ENCODE results near the gene CDKL4. TPM values are rescaled to one million over a fixed set of nuclear protein-coding genes. Genes with fewer than 3 reads are reported as not detected.
A peak's percentile ranks its signal among the peaks of the same experiment; 100 is the strongest.

The CDKL4 gene
- total RNA-seq, 2 donors from 2014 or later: 0.24 TPM; not detected in 1

DNA sequence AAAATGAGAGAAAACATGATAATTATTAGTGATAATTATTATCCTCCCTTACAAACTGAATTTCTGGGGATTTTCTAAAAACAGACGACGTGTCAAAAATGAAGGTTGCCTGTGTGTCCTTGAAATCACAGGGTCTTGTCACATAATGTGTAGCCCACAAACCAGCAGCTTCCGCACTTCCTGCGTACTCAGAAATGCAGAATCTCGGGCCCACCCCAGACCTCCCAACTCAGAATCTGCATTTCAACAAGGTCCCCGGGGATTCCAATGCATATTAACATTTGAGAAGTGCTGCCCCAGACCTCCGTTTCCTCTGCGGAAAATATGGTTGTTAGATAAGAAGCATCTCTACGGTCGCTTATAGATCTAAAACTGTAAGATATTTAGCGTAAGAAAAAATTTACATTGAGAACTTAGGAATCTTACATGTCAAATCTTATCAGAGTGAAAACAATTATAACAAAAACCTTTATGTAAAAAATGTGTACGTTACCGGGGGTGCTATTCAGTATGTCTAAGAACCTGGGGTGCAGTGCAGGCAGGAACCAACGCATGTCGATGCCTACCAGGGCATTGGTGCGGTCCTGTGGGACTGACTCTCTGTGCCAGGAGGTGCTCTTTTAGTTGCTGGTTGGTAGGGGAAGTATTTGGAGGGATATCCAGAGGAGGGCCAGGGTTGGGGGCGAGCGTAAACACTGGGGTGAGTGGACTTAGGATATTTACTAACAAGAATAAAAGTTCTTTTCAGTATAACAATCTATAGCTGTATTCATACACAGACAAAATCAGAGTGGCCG, 15.2 kb downstream of the CDKL4 start:
- H3K4me1 ChIP-seq (ENCODE audit: control insufficient read depth, insufficient read depth, low read length): no peaks in the 10 kb centered on the region
- Mint-ChIP-seq H3K36me3 (ENCODE audit: low read depth) (no peaks in the 10 kb centered on the region), H3K9me3 (no peaks in the 10 kb centered on the region)

DNA sequence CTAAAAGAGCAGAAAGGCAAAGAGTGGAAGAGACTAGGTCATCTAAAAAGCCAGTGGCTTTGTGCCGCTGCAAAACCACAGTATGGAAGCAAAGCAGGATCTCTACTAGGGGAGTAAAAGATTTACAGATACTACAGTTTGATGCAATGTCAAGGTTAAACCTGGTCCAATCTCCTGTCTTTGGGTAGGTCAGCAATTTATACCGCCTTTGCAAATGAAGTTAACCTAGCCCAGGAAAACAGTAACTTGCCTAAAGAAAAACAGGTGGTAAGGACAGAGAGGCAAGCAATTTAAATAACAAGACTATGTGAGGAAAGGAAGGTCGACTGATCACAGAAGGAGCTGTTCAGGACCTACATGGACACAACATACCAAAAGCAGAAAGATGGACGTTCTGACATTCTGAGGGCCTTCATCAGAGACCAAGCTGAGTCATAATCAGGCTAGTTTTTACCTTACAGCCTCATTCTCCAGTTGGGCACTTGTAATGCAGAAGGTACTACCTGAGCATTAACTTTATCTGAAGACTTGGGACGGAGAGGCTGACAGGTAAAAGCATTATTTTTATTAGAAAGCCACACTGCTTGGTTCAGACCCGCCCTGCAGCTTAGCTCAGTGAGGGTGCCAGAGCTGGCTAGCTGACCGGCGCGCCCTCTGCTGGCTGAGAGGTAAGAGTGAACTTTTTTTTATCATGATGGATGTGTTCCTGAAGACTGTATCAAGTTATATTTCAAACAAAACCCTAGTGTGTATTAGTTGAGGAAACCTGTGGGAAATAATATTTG, 15.9 kb downstream of the CDKL4 start:
- peak; percentile 92 for DNase-seq
- H3K4me1 ChIP-seq (ENCODE audit: control insufficient read depth, insufficient read depth, low read length): no peaks in the 10 kb centered on the region

More for the DNA sequence above, 15.2 kb downstream of the CDKL4 start:
- Histone ChIP-seq H3K9me3 (ENCODE audit: control insufficient read depth, low read length) (no peaks in the 10 kb centered on the region), H3K9ac (ENCODE audit: extremely low read depth, low read length, poor library complexity, severe bottlenecking) (no peak overlapping the region), H3K4me3 (ENCODE audit: low read length) (peak overlapping the region; percentile 11), H3K27me3 (ENCODE audit: control insufficient read depth, insufficient read depth, low read length, poor library complexity, severe bottlenecking) (no peaks in the 10 kb centered on the region), H3K27ac (ENCODE audit: low read depth, low read length) (no peak overlapping the region), H3K36me3 (ENCODE audit: control insufficient read depth, insufficient read depth, low read length) (no peaks in the 10 kb centered on the region)
- Mint-ChIP-seq H3K27ac (peak overlapping the region; percentile 50), H3K4me3 (peak overlapping the region; percentile 47), H3K27me3 (ENCODE audit: insufficient read depth) (no peaks in the 10 kb centered on the region), H3K4me1 (peaks cover 12% of the 10 kb centered on the region)
- TF ChIP-seq, protein P1, sequence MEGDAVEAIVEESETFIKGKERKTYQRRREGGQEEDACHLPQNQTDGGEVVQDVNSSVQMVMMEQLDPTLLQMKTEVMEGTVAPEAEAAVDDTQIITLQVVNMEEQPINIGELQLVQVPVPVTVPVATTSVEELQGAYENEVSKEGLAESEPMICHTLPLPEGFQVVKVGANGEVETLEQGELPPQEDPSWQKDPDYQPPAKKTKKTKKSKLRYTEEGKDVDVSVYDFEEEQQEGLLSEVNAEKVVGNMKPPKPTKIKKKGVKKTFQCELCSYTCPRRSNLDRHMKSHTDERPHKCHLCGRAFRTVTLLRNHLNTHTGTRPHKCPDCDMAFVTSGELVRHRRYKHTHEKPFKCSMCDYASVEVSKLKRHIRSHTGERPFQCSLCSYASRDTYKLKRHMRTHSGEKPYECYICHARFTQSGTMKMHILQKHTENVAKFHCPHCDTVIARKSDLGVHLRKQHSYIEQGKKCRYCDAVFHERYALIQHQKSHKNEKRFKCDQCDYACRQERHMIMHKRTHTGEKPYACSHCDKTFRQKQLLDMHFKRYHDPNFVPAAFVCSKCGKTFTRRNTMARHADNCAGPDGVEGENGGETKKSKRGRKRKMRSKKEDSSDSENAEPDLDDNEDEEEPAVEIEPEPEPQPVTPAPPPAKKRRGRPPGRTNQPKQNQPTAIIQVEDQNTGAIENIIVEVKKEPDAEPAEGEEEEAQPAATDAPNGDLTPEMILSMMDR (conservative IDR thresholded peaks at IDR 0.05): peak; percentile 45
- DNase-seq: peak; percentile 70
- WGBS, 2 experiments (ENCODE audit: insufficient coverage in 1 of 2, insufficient read length in 1 of 2): 13 to 27% methylated on average over 7 to 17 of the region's 19 CpGs

DNA sequence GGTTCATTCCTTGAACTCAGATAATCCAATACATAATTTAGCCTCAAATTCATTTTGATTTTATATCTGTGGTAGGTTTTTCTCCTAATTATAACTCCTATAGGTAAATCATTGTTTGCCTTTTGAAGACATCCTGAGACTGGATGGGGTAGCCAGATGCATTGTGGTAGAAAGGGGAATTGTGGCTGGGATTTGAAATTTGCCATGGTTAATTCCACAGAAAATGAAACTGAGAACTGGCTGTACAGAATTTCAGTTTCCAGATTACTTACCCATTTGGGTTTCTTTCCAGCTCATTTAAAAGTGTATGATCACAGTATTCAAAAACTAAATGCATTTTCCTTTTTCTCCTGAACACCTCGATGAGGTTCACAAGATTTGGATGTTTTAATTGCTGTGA, 18.2 kb downstream of the CDKL4 start:
- TF ChIP-seq, protein P1 (conservative IDR thresholded peaks at IDR 0.05): no peak
- peaks cover 12% of the 10 kb centered on the region for H3K4me1 Mint-ChIP-seq
- no peaks in the 10 kb centered on the region for H3K9me3 Mint-ChIP-seq
- Histone ChIP-seq H3K36me3 (ENCODE audit: control insufficient read depth, insufficient read depth, low read length) (no peaks in the 10 kb centered on the region), H3K9ac (ENCODE audit: extremely low read depth, low read length, poor library complexity, severe bottlenecking) (no peak overlapping the region), H3K9me3 (ENCODE audit: control insufficient read depth, low read length) (no peaks in the 10 kb centered on the region), H3K4me3 (ENCODE audit: low read length) (no peak overlapping the region), H3K4me1 (ENCODE audit: control insufficient read depth, insufficient read depth, low read length) (no peaks in the 10 kb centered on the region), H3K27ac (ENCODE audit: low read depth, low read length) (no peak overlapping the region), H3K27me3 (ENCODE audit: control insufficient read depth, insufficient read depth, low read length, poor library complexity, severe bottlenecking) (no peaks in the 10 kb centered on the region)
- DNase-seq: no peak
- H3K36me3 Mint-ChIP-seq (ENCODE audit: low read depth): no peaks in the 10 kb centered on the region
- no peaks in the 10 kb centered on the region for H3K27me3 Mint-ChIP-seq (ENCODE audit: insufficient read depth)
- no peak overlapping the region for H3K27ac Mint-ChIP-seq
- WGBS, 2 experiments (ENCODE audit: insufficient coverage in 1 of 2, insufficient read length in 1 of 2): no CpG with 5 or more reads among the region's 1 CpG
- H3K4me3 Mint-ChIP-seq: no peak overlapping the region

More for the DNA sequence above, 15.9 kb downstream of the CDKL4 start:
- 24 to 40% methylated on average over 6 to 9 of the region's 9 CpGs for WGBS, 2 experiments (ENCODE audit: insufficient coverage in 1 of 2, insufficient read length in 1 of 2)
- peak overlapping the region; percentile 84 for H3K27ac Mint-ChIP-seq
- Histone ChIP-seq H3K27ac (ENCODE audit: low read depth, low read length) (no peak overlapping the region), H3K9me3 (ENCODE audit: control insufficient read depth, low read length) (no peaks in the 10 kb centered on the region), H3K9ac (ENCODE audit: extremely low read depth, low read length, poor library complexity, severe bottlenecking) (no peak overlapping the region), H3K36me3 (ENCODE audit: control insufficient read depth, insufficient read depth, low read length) (no peaks in the 10 kb centered on the region), H3K27me3 (ENCODE audit: control insufficient read depth, insufficient read depth, low read length, poor library complexity, severe bottlenecking) (no peaks in the 10 kb centered on the region), H3K4me3 (ENCODE audit: low read length) (peak overlapping the region; percentile 11)
- H3K27me3 Mint-ChIP-seq (ENCODE audit: insufficient read depth): no peaks in the 10 kb centered on the region
- no peaks in the 10 kb centered on the region for H3K36me3 Mint-ChIP-seq (ENCODE audit: low read depth)
- peak overlapping the region; percentile 47 for H3K4me3 Mint-ChIP-seq
- H3K4me1 Mint-ChIP-seq: peaks cover 12% of the 10 kb centered on the region
- TF ChIP-seq, protein P1 (conservative IDR thresholded peaks at IDR 0.05): peak; percentile 97
- no peaks in the 10 kb centered on the region for H3K9me3 Mint-ChIP-seq
